ENCODE measurements around the gene CCM2. TPM values are rescaled to one million over a fixed set of nuclear protein-coding genes. Genes with fewer than 3 reads are reported as not detected.

Gene CCM2
- total and polyA plus RNA-seq, 2 of the 8 experiments (the other 6 are each of a cell fraction or from before 2014, with no cell fraction given), result 31.6 to 41.2 TPM

DNA sequence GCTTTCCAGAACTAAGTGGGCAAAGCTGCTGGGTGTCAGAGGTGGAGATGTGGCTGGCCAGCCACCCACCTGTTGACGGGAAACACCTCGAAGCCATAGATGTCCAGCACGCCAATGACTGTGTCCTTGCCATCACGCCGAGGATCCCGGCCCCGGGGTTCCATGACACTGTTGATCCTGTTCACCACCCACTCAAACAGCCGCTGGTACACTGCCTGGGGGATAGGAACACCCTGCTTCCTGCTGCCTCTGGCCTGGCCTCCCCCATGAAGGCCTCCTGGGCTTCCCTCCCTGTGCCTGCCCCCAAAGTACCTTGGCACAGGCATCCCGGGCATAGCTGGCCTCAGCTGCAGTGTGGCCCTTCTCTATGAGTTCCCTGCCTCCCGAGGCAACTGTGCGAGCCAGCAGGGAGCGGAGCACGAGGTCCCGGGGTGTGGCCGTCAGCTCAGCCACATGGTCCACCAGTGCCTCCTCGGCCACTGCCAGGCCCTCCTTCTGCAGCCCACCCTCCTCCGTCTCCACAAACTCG lies 29.4 kb upstream of the CCM2 start:
- FAIRE-seq (no peak), DNase-seq (ENCODE audit: low read depth in 1 of 2, low spot score in 2 of 2) (no peak)
- H4K5ac ChIP-seq (ENCODE audit: insufficient read length, low read depth, low read length), result no peak overlapping the region
- H4K20me1 ChIP-seq (replicated peaks in 1 of 2; ENCODE audit: control insufficient read depth in 1 of 2, insufficient read depth in 2 of 2, low read length in 2 of 2), result peaks cover 0 to 1% of the 10 kb centered on the region in 2 experiments
- WGBS, 2 experiments (ENCODE audit: extremely low coverage in 1 of 2, insufficient coverage in 1 of 2, insufficient read length in 1 of 2, insufficient replicate concordance in 2 of 2, low coverage in 1 of 2, low lambda C conversion rate in 2 of 2, missing lambda C conversion rate in 1 of 2), result 89% methylated on average over 17 of the region's 18 CpGs; no CpG with 5 or more reads in 1 of the 2 experiments
- no peaks in the 10 kb centered on the region for H3K9me3 ChIP-seq (ENCODE audit: insufficient read depth in 2 of 2, low read depth in 1 of 2, low read length in 1 of 2)
- H2BK120ac ChIP-seq (replicated peaks; ENCODE audit: low read depth, low read length), result no peak overlapping the region
- H3K4me3 ChIP-seq (ENCODE audit: extremely low read depth in 1 of 4, insufficient read depth in 2 of 4, low read depth in 3 of 4, low read length in 4 of 4), result no peak overlapping the region
- ChIA-PET CTCF (ENCODE audit: partially characterized antibody) (interaction anchor here (6.2 kb wide), 1 partner anchor 165 kb away, joined by 105 read pairs; no protein-coding TSS in a partner anchor), POLR2A (ENCODE audit: partially characterized antibody) (interaction anchor here (0.6 to 17.9 kb wide), 4 partner anchors 12 to 167 kb away, joined by 3 to 327 read pairs (median 4); partner anchors contain the start of genes MYO1G and TBRG4)
- H3K4me1 ChIP-seq (replicated peaks in 1 of 4; ENCODE audit: control insufficient read depth in 3 of 4, insufficient read depth in 4 of 4, low read length in 3 of 4), result no peaks in the 10 kb centered on the region; a peak in 1 of 7 replicates
- H4K91ac ChIP-seq (replicated peaks; ENCODE audit: insufficient read length, low read length), result no peak overlapping the region
- H3K14ac ChIP-seq (ENCODE audit: insufficient read length), result no peak overlapping the region
- H3K27ac ChIP-seq (ENCODE audit: low read depth, low read length), result no peak overlapping the region
- H2BK20ac ChIP-seq (ENCODE audit: low read length), result no peak overlapping the region
- H3K18ac ChIP-seq (ENCODE audit: extremely low read depth, low read length), result no peak overlapping the region
- no peaks in the 10 kb centered on the region for H3K79me2 ChIP-seq (ENCODE audit: control insufficient read depth in 1 of 2, insufficient read depth in 2 of 2, low read length in 2 of 2)
- no peak overlapping the region for H2BK15ac ChIP-seq (ENCODE audit: low read length)
- no peak overlapping the region for H2AK5ac ChIP-seq (ENCODE audit: low read depth, low read length)
- H3K9ac ChIP-seq (replicated peaks in 1 of 4; ENCODE audit: extremely low read depth in 1 of 4, low read depth in 3 of 4, low read length in 3 of 4), result no peak overlapping the region
- no peaks in the 10 kb centered on the region for H3K27me3 ChIP-seq (replicated peaks in 1 of 4; ENCODE audit: control insufficient read depth in 3 of 4, extremely low read depth in 1 of 4, insufficient read depth in 3 of 4, low read length in 3 of 4)
- H3K23ac ChIP-seq (ENCODE audit: insufficient read length), result no peak overlapping the region
- no peak overlapping the region for H2AFZ ChIP-seq (ENCODE audit: low read length)
- H3K56ac ChIP-seq (replicated peaks; ENCODE audit: insufficient read length, low read depth, low read length), result no peak overlapping the region
- H3K4me2 ChIP-seq (ENCODE audit: insufficient read depth in 1 of 2, low read depth in 2 of 2, low read length in 2 of 2), result no peak overlapping the region
- H3K36me3 ChIP-seq (ENCODE audit: control insufficient read depth in 2 of 4, insufficient read depth in 4 of 4, low read length in 3 of 4), result no peaks in the 10 kb centered on the region
- no peak overlapping the region for H2BK12ac ChIP-seq (ENCODE audit: low read depth, low read length)
- TF ChIP-seq CEBPB (IDR thresholded peaks at IDR 0.05; ENCODE audit: low read depth, low read length) (no peak), ZNF274 (IDR thresholded peaks at IDR 0.05; ENCODE audit: borderline replicate concordance, extremely low read depth, low read length) (no peak), BCL11A (IDR thresholded peaks at IDR 0.05; ENCODE audit: low read depth in 2 of 2, low read length in 2 of 2) (no peak), EGR1 (IDR thresholded peaks at IDR 0.05; ENCODE audit: borderline replicate concordance, low read depth, low read length) (no peak), SP4 (IDR thresholded peaks at IDR 0.05; ENCODE audit: low read length) (no peak), JUND (IDR thresholded peaks at IDR 0.05; ENCODE audit: low read length) (no peak), SAP30 (IDR thresholded peaks at IDR 0.05; ENCODE audit: insufficient read depth, insufficient replicate concordance, low read length) (no peak), KDM4A (IDR thresholded peaks at IDR 0.05; ENCODE audit: low read depth, low read length, severe bottlenecking) (no peak), KDM5A (IDR thresholded peaks at IDR 0.05; ENCODE audit: low read length) (no peak)
- TF ChIP-seq, protein P1, sequence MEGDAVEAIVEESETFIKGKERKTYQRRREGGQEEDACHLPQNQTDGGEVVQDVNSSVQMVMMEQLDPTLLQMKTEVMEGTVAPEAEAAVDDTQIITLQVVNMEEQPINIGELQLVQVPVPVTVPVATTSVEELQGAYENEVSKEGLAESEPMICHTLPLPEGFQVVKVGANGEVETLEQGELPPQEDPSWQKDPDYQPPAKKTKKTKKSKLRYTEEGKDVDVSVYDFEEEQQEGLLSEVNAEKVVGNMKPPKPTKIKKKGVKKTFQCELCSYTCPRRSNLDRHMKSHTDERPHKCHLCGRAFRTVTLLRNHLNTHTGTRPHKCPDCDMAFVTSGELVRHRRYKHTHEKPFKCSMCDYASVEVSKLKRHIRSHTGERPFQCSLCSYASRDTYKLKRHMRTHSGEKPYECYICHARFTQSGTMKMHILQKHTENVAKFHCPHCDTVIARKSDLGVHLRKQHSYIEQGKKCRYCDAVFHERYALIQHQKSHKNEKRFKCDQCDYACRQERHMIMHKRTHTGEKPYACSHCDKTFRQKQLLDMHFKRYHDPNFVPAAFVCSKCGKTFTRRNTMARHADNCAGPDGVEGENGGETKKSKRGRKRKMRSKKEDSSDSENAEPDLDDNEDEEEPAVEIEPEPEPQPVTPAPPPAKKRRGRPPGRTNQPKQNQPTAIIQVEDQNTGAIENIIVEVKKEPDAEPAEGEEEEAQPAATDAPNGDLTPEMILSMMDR (IDR thresholded peaks at IDR 0.05; ENCODE audit: control extremely low read depth in 1 of 3, insufficient read depth in 1 of 3, low read depth in 1 of 3, low read length in 3 of 3), result no peak
- no peak overlapping the region for H3K4ac ChIP-seq (replicated peaks; ENCODE audit: insufficient read length, low read depth, low read length)
- no peak overlapping the region for H2BK5ac ChIP-seq (ENCODE audit: low read depth, low read length)
- no peaks in the 10 kb centered on the region for H3K23me2 ChIP-seq (ENCODE audit: low read depth, low read length)
- no peaks in the 10 kb centered on the region for H3K79me1 ChIP-seq (ENCODE audit: low read depth, low read length)
- H4K8ac ChIP-seq (ENCODE audit: extremely low read depth, insufficient read depth, low read length), result no peak overlapping the region; the same call in 1 of the 2 replicates

Data from H1 (cell line).